ENCODE data around the gene SCD5.

- TF ChIP-seq CTCF (conservative IDR thresholded peaks at IDR 0.05; ENCODE audit: low read length) (no peak), EZH2phosphoT487 (IDR thresholded peaks at IDR 0.05; ENCODE audit: borderline replicate concordance, low read depth, low read length) (no peak)
Observed at GRCh38 chr4:82823062-82823461, 24.5 kb upstream of the SCD5 start.

All from OCI-LY7 (cell line).